Activated CD4-positive, alpha-beta T cell treated with anti-CD3 and anti-CD28 coated beads for 1 hour (primary cell): ENCODE measurements around the gene NDRG4.
"Not testable (repeated sequence)": the region's sequence is repeated elsewhere in the genome, so short reads cannot be mapped to it uniquely, and the experiment has no call there.

Source experiments
- DNase-seq: peaks from one replicate; pipeline ENCODE4 v3.0.0-alpha.2; 2020

The NDRG4 gene

GRCh38 chr16:58466396-58466795, 33.5 kb upstream of the NDRG4 start:
- no peak for DNase-seq

GRCh38 chr16:58467905-58468304, 32.0 kb upstream of the NDRG4 start:
- DNase-seq: no peak

- no peak for DNase-seq
Measured at GRCh38 chr16:58471209-58471975, 28.6 kb upstream of the NDRG4 start.

GRCh38 chr16:58472266-58472665, 27.7 kb upstream of the NDRG4 start:
- no peak for DNase-seq

GRCh38 chr16:58472827-58473226, 27.1 kb upstream of the NDRG4 start:
- no peak for DNase-seq

GRCh38 chr16:58474296-58474695, 25.6 kb upstream of the NDRG4 start:
- DNase-seq: no peak

- no peak for DNase-seq
Measured at GRCh38 chr16:58475091-58475619, 24.8 kb upstream of the NDRG4 start.

GRCh38 chr16:58476791-58477190, 23.2 kb upstream of the NDRG4 start:
- no peak for DNase-seq

GRCh38 chr16:58478427-58478826, 21.5 kb upstream of the NDRG4 start:
- no peak for DNase-seq

GRCh38 chr16:58481226-58481869, 18.6 kb upstream of the NDRG4 start:
- DNase-seq: no peak

- DNase-seq: no peak
Measured at GRCh38 chr16:58481931-58482330, 18.0 kb upstream of the NDRG4 start.

GRCh38 chr16:58485184-58485887, 14.6 kb upstream of the NDRG4 start:
- DNase-seq: no peak

GRCh38 chr16:58487566-58488351, 12.2 kb upstream of the NDRG4 start:
- peak; percentile 57 for DNase-seq

- DNase-seq: no peak
Measured at GRCh38 chr16:58488531-58488930, 11.4 kb upstream of the NDRG4 start.

- DNase-seq: no peak
Measured at GRCh38 chr16:58490065-58490464, 9.9 kb upstream of the NDRG4 start.

GRCh38 chr16:58490539-58490938, 9.4 kb upstream of the NDRG4 start:
- not testable (repeated sequence) for DNase-seq

- no peak for DNase-seq
Measured at GRCh38 chr16:58492066-58492465, 7.9 kb upstream of the NDRG4 start.

GRCh38 chr16:58492735-58493134, 7.2 kb upstream of the NDRG4 start:
- no peak for DNase-seq

GRCh38 chr16:58493756-58494431, 6.0 kb upstream of the NDRG4 start:
- no peak for DNase-seq

GRCh38 chr16:58494981-58495520, 4.9 kb upstream of the NDRG4 start:
- peak; percentile 26 for DNase-seq

GRCh38 chr16:58495521-58496331, 4.2 kb upstream of the NDRG4 start:
- DNase-seq: no peak
